SK-N-SH (cell line): ENCODE data around the gene KRTAP10-5. TPM values are rescaled to one million over a fixed set of nuclear protein-coding genes. Genes with fewer than 3 reads are reported as not detected.
A peak's percentile ranks its signal among the peaks of the same experiment; 100 is the strongest.
"Not testable (repeated sequence)": the region's sequence is repeated elsewhere in the genome, so short reads cannot be mapped to it uniquely, and the experiment has no call there.

Source experiments
- CTCF ChIA-PET: fragments of 300-600, 350-600 bp; formaldehyde crosslinking; extraction: SDS; loops from one replicate; lab custom pipeline; 2021; lab: Yijun Ruan, JAX
- POLR2A ChIA-PET: fragments of 350-600 bp; sonication (Branson Sonifier 250); formaldehyde crosslinking; extraction: SDS; loops from one replicate; lab custom pipeline; 2020; ENCODE audit warnings: antibody characterized with exemption, inconsistent platforms; lab: Yijun Ruan, JAX
- DNase-seq: peaks from one replicate; pipeline ENCODE4 v3.0.0; 2012
- H2AFZ ChIP-seq: fragments of 200-600 bp; sonication (generic); 2 replicates; pipeline ENCODE4 v1.8.1; 2016; ENCODE audit warnings: antibody characterized with exemption, mild to moderate bottlenecking, low read depth
- H3F3A ChIP-seq: fragments of 200-600 bp; sonication (generic); replicated peaks from 2 replicates; pipeline ENCODE3; 2016; ENCODE audit warnings: antibody characterized with exemption, mild to moderate bottlenecking; ENCODE audit not compliant: insufficient read depth
- H3K27ac ChIP-seq, 2 experiments: fragments of 200-500 bp in 1 of 2; fragments of 200-600 bp in 1 of 2; sonication (Bioruptor generic) in 1 of 2; sonication (generic), shearing (Covaris generic) in 1 of 2; 2 replicates each; pipeline versions ENCODE4 v1.5.1 to v1.6.1; 2014 to 2016; ENCODE audit warnings: low read depth in 2 of 2, inconsistent platforms in 1 of 2, low read length in 1 of 2, mild to moderate bottlenecking in 1 of 2, mixed read lengths in 1 of 2
- H3K27me3 ChIP-seq: fragments of 200-600 bp; sonication (generic), shearing (Covaris generic); 2 replicates; pipeline ENCODE4 v1.6.1; 2016; ENCODE audit warnings: mixed run types; ENCODE audit not compliant: insufficient read depth
- H3K36me3 ChIP-seq, 2 experiments: fragments of 200-500 bp in 1 of 2; fragments of 200-600 bp in 1 of 2; sonication (Bioruptor generic) in 1 of 2; sonication (generic) in 1 of 2; replicated peaks in 1 of 2; 2 replicates each; pipeline versions ENCODE3 to v1.5.1; 2014 to 2016; ENCODE audit warnings: low read length in 1 of 2, mild to moderate bottlenecking in 1 of 2; ENCODE audit not compliant: insufficient read depth in 2 of 2, control insufficient read depth in 1 of 2
- H3K4me1 ChIP-seq, 2 experiments: fragments of 200-500 bp in 1 of 2; fragments of 200-600 bp in 1 of 2; sonication (Bioruptor generic) in 1 of 2; sonication (generic), shearing (Covaris generic) in 1 of 2; 2 replicates each; pipeline versions ENCODE4 v1.5.1 to v1.6.1; 2014 to 2016; ENCODE audit warnings: low read depth in 1 of 2, low read length in 1 of 2, mixed run types in 1 of 2; ENCODE audit not compliant: insufficient read depth in 2 of 2, control insufficient read depth in 1 of 2
- H3K4me2 ChIP-seq: fragments of 200-600 bp; sonication (generic), shearing (Covaris generic); 2 replicates; pipeline ENCODE4 v1.6.1; 2017; ENCODE audit warnings: mixed run types
- H3K4me3 ChIP-seq, 2 experiments: fragments of 200-500 bp in 1 of 2; fragments of 200-600 bp in 1 of 2; sonication (Bioruptor generic) in 1 of 2; sonication (generic), shearing (Covaris generic) in 1 of 2; 2 replicates each; pipeline versions ENCODE4 v1.5.1 to v1.8.1; 2014 to 2016; ENCODE audit warnings: low read depth in 2 of 2, inconsistent platforms in 1 of 2, low read length in 1 of 2, mild to moderate bottlenecking in 1 of 2, mixed read lengths in 1 of 2, moderate library complexity in 1 of 2
- H3K79me2 ChIP-seq: fragments of 200-600 bp; sonication (generic); 2 replicates; pipeline ENCODE4 v1.8.1; 2017; ENCODE audit warnings: mild to moderate bottlenecking; ENCODE audit not compliant: insufficient read depth
- H3K9ac ChIP-seq: fragments of 200-600 bp; sonication (generic); 2 replicates; pipeline ENCODE4 v1.6.1; 2017; ENCODE audit warnings: mixed run types
- H3K9me2 ChIP-seq: fragments of 200-600 bp; sonication (generic); 2 replicates; pipeline ENCODE4 v1.6.1; 2017; ENCODE audit warnings: mixed run types
- H3K9me3 ChIP-seq: fragments of 200-600 bp; sonication (generic); 2 replicates; pipeline ENCODE4 v1.6.1; 2017; ENCODE audit warnings: mixed run types, mild to moderate bottlenecking, moderate library complexity
- H4K20me1 ChIP-seq: fragments of 200-600 bp; sonication (generic); 2 replicates; pipeline ENCODE4 v1.6.1; 2017; ENCODE audit warnings: mild to moderate bottlenecking, mixed run types; ENCODE audit not compliant: insufficient read depth
- EP300 ChIP-seq, 2 experiments: IDR thresholded peaks; 2 replicates each; pipeline versions ENCODE4 v1.4.0 to v1.6.1; 2012; ENCODE audit warnings: borderline replicate concordance in 1 of 2, low read depth in 1 of 2, low read length in 1 of 2
- NRF1 ChIP-seq: IDR thresholded peaks from 2 replicates; pipeline ENCODE4 v1.6.1; 2012; ENCODE audit warnings: low read depth, mild to moderate bottlenecking, low read length
- RCOR1 ChIP-seq: fragments of 150-350 bp; IDR thresholded peaks from 2 replicates; pipeline ENCODE4 v1.6.1; 2017; ENCODE audit warnings: antibody characterized with exemption, low read length
- WGBS: methylation state at CpG from one replicate; pipeline ENCODE4 v1.1.6; 2017; ENCODE audit warnings: low lambda C conversion rate; 5-methylcytosine and 5-hydroxymethylcytosine counted together
- polyA plus RNA-seq, 3 experiments: library from polyadenylated mRNA; depleted of rRNA; stranded (reverse); fragments of >200 nt; gene quantifications; 2 replicates each; pipeline ENCODE4 v1.2.3, GENCODE V29; 2012
- TF ChIP-seq, protein P1 (sequence below): IDR thresholded peaks from 2 replicates; pipeline ENCODE4 v1.4.0; 2012; ENCODE audit warnings: low read depth, borderline replicate concordance

KRTAP10-5 gene
- polyA plus RNA-seq (2012; rRNA removed), result not detected in 2 replicates
- polyA plus RNA-seq (2012; cell fraction: cytosol; rRNA removed), result not detected in 2 replicates
- polyA plus RNA-seq (2012; cell fraction: nucleus; rRNA removed), result not detected in 2 replicates

DNA sequence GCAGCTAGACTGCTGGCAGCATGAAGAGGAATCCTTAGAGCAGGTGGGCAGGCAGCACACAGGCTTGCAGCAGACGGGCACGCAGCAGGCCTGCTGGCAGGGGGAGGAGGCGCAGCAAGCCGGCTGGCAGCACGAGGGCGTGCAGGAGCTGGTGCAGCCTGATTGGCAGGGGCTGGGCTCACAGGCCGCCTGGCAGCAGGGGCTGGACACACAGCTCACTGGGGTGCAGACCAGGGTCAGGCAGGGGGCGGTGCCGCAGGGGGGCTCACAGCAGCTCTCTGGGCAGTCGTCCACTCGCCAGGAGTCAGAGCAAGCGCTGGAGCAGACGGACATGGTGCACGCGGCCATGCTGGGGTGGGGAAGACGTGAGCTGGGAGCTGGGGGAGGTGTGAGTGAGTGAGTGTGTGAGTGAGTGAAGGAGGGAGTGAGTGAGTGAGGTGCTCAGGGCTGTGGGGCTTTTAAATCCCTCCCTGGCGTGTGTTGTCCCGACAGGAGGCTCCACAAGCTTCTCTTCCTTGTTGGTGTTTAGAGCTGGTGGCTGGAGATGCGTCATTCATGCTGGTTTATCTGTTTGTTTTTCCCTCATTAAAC, at the start of gene KRTAP10-5:
Gene KRTAP10-5, minus strand, starts transcription at position 374 of the 591 bp plus-strand sequence. Its CDS starts 26 bp downstream, at position 348.
- DNase-seq, result not testable (repeated sequence)
- CTCF ChIA-PET, result interaction anchor here (1.1 kb wide), 2 partner anchors 16 to 213 kb away, joined by 3 to 5 read pairs; no protein-coding TSS in a partner anchor

DNA sequence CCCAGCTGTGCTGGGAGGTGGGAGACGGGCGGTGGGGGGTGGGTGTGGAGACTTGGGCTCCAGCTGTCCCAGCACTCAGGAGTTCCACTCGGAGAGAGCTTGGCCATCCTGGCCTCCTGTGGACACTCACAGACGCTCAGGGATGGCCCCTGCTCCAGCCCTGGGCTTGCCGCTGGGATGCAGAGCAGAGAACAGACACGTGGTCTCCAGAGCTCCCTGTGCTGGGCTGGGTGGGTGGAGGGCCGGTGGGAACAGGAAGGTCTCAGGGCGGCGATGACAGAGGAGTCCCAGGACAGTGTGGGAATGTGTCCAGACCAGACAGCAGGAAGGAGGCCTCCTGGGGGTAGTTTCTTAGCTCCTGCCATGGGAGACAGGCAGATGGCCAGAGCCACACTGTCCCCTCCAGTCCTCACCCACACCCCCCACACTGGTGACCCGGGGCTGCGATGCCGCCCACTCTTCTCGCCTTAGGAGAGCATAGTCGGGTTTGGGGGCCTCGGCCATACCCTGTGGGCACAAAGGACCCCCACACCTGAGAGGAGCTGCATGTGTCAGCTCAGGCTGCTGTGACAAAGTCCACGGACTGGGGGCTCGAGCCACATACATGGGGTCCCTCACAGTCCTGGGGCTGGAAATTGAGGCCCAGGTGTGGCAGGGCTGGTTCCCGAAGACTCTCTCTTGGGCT, 48.4 kb upstream of the KRTAP10-5 start:
- POLR2A ChIA-PET, result no interaction called here
- DNase-seq, result no peak
- H4K20me1 ChIP-seq, result no peaks in the 10 kb centered on the region

More for the DNA sequence above, at the start of gene KRTAP10-5:
- H3K9ac ChIP-seq, H3K79me2 ChIP-seq, H4K20me1 ChIP-seq, H2AFZ ChIP-seq, H3K9me3 ChIP-seq, H3K36me3 ChIP-seq, H3F3A ChIP-seq, H3K4me2 ChIP-seq, H3K4me1 ChIP-seq, POLR2A ChIA-PET, H3K9me2 ChIP-seq, H3K27ac ChIP-seq: not testable (repeated sequence)
- H3K27me3 ChIP-seq, result peaks cover 12% of the 10 kb centered on the region; the same call in 1 of the 2 replicates
- WGBS, result 20% methylated on average over 10 of the region's 19 CpGs
- peak within 1 kb of the TSS in 1 of 2 experiments; percentile 8; a peak in 1 of 4 replicates for H3K4me3 ChIP-seq

GRCh38 chr21:44627831-44628233, 47.4 kb upstream of the KRTAP10-5 start:
- WGBS, result 4% methylated on average over 7 of the region's 15 CpGs
- H3K9me2 ChIP-seq, H3K36me3 ChIP-seq, H3K27ac ChIP-seq, POLR2A ChIA-PET, H3F3A ChIP-seq, H3K79me2 ChIP-seq, H3K4me1 ChIP-seq, H2AFZ ChIP-seq, H3K4me3 ChIP-seq, H4K20me1 ChIP-seq, H3K4me2 ChIP-seq, DNase-seq, H3K9ac ChIP-seq: not testable (repeated sequence)
- H3K27me3 ChIP-seq, result peaks cover 11% of the 10 kb centered on the region; the same call in 1 of the 2 replicates
- CTCF ChIA-PET, result interaction anchor here (4.4 kb wide), 1 partner anchor 166 kb away, joined by 15 read pairs; no protein-coding TSS in a partner anchor
- H3K9me3 ChIP-seq, result peaks cover 15% of the 10 kb centered on the region; the same call in 1 of the 2 replicates

More for the DNA sequence above, 48.4 kb upstream of the KRTAP10-5 start:
- Histone ChIP-seq H3K4me3 (no peak overlapping the region), H3K4me1 (no peaks in the 10 kb centered on the region; a peak in 1 of 4 replicates), H3K9ac (no peak overlapping the region), H3K9me3 (peaks cover 11% of the 10 kb centered on the region; the same call in 1 of the 2 replicates), H3K9me2 (no peaks in the 10 kb centered on the region), H2AFZ (no peak overlapping the region), H3K27ac (no peak overlapping the region), H3K36me3 (no peaks in the 10 kb centered on the region), H3K27me3 (peaks cover 11% of the 10 kb centered on the region; the same call in 1 of the 2 replicates), H3K79me2 (no peaks in the 10 kb centered on the region), H3K4me2 (no peak overlapping the region), H3F3A (no peaks in the 10 kb centered on the region)
- 13% methylated on average over 9 of the region's 18 CpGs for WGBS
- TF ChIP-seq RCOR1 (no peak), NRF1 (no peak), EP300 (IDR thresholded peaks at IDR 0.05; ENCODE audit: borderline replicate concordance in 1 of 2, low read depth in 1 of 2, low read length in 1 of 2) (no peak)
- TF ChIP-seq, protein P1, sequence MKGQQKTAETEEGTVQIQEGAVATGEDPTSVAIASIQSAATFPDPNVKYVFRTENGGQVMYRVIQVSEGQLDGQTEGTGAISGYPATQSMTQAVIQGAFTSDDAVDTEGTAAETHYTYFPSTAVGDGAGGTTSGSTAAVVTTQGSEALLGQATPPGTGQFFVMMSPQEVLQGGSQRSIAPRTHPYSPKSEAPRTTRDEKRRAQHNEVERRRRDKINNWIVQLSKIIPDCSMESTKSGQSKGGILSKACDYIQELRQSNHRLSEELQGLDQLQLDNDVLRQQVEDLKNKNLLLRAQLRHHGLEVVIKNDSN, result no peak
- CTCF ChIA-PET, result interaction anchor here (4.4 kb wide), 1 partner anchor 165 kb away, joined by 15 read pairs; no protein-coding TSS in a partner anchor

- H3K4me1 ChIP-seq, H3K27ac ChIP-seq, H3K4me3 ChIP-seq, H4K20me1 ChIP-seq, DNase-seq, POLR2A ChIA-PET, H3K36me3 ChIP-seq, H3K79me2 ChIP-seq, H3K9ac ChIP-seq, H3F3A ChIP-seq, H3K4me2 ChIP-seq, H3K9me2 ChIP-seq, H2AFZ ChIP-seq, H3K9me3 ChIP-seq: not testable (repeated sequence)
- CTCF ChIA-PET, result interaction anchor here (4.4 kb wide), 1 partner anchor 166 kb away, joined by 15 read pairs; no protein-coding TSS in a partner anchor
- 10% methylated on average over 6 of the region's 20 CpGs for WGBS
- H3K27me3 ChIP-seq, result peaks cover 11% of the 10 kb centered on the region; the same call in 1 of the 2 replicates
Observed at GRCh38 chr21:44627181-44627822, 46.9 kb upstream of the KRTAP10-5 start.
